WERI-Rb-1 (cell line): ENCODE results near the gene RUSC2.
"Not testable (repeated sequence)": the region's sequence is repeated elsewhere in the genome, so short reads cannot be mapped to it uniquely, and the experiment has no call there.

ENCODE experiments used
- DNase-seq: peaks from one replicate; pipeline ENCODE4 v3.0.0-alpha.2; 2020
- H3K27ac ChIP-seq: fragments of 250-450 bp; sonication (Bioruptor Pico); 2 replicates; pipeline ENCODE4 v1.5.1; 2020; ENCODE audit warnings: mild to moderate bottlenecking, moderate library complexity
- H3K27me3 ChIP-seq: fragments of 250-450 bp; sonication (Bioruptor Pico); 2 replicates; pipeline ENCODE4 v1.5.1; 2021; ENCODE audit warnings: mild to moderate bottlenecking, low read depth, moderate library complexity; ENCODE audit not compliant: insufficient read depth, severe bottlenecking
- H3K36me3 ChIP-seq: fragments of 250-450 bp; sonication (Bioruptor Pico); 2 replicates; pipeline ENCODE4 v1.5.1; 2020; ENCODE audit warnings: mild to moderate bottlenecking, moderate library complexity
- H3K4me3 ChIP-seq: 2 replicates; pipeline ENCODE4 v1.5.1; 2011; ENCODE audit warnings: low read depth, mild to moderate bottlenecking, control low read depth, low read length
- H3K9me3 ChIP-seq: fragments of 250-450 bp; sonication (Bioruptor Pico); 2 replicates; pipeline ENCODE4 v1.5.1; 2021; ENCODE audit warnings: mild to moderate bottlenecking, moderate library complexity; ENCODE audit not compliant: severe bottlenecking
- TF ChIP-seq, protein P1 (sequence below): IDR thresholded peaks from 2 replicates; pipeline ENCODE4 v1.5.1; 2011; ENCODE audit warnings: low read depth, mild to moderate bottlenecking, control low read depth, inconsistent platforms, low read length

RUSC2 gene

DNA sequence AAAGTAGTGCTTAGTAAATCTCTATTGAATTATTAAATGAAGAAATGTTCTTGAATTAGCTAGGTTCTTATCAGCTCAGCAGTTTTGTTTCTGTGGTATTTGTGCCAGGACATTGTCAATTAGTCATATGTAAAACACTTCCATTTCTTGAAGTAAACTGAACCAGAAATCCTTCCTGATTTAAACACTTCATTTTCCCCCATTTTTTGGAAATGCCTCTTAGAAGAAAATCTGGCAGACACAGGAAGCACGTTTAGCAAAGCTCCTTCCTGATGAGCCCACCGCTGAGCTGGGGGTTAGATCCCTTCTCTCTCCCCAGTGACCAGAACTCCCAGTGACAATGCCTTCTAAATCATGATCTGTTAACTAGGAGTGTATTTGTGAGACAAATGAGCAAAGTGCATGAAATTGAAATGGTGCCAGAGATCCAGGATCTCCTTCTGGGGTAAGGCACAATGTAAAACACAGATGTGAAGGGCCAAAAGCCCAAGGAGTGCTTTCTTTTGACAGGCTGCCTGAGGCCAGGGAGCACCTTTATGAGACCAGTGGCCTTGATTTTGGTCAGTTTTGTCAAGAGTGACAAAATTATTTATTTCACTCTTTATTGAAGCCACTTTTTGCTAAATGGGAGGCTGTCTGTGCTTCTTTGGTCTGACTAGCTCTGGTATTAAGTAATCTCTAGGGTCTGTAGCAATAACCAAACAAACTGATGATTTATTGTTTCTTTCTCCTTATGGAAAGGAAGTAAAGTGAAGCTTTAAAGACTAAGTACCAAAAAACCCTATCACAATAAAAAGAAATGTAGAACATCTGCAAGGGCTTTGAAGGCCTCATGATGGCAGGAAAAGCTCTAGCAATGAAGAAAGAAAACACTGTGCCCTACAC is 25.5 kb upstream of the RUSC2 start:
- Histone ChIP-seq H3K36me3 (no peaks in the 10 kb centered on the region), H3K27ac (no peak overlapping the region), H3K27me3 (no peaks in the 10 kb centered on the region), H3K4me3 (no peak overlapping the region), H3K9me3 (peaks cover 15% of the 10 kb centered on the region)
- TF ChIP-seq, protein P1, sequence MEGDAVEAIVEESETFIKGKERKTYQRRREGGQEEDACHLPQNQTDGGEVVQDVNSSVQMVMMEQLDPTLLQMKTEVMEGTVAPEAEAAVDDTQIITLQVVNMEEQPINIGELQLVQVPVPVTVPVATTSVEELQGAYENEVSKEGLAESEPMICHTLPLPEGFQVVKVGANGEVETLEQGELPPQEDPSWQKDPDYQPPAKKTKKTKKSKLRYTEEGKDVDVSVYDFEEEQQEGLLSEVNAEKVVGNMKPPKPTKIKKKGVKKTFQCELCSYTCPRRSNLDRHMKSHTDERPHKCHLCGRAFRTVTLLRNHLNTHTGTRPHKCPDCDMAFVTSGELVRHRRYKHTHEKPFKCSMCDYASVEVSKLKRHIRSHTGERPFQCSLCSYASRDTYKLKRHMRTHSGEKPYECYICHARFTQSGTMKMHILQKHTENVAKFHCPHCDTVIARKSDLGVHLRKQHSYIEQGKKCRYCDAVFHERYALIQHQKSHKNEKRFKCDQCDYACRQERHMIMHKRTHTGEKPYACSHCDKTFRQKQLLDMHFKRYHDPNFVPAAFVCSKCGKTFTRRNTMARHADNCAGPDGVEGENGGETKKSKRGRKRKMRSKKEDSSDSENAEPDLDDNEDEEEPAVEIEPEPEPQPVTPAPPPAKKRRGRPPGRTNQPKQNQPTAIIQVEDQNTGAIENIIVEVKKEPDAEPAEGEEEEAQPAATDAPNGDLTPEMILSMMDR = no peak
- DNase-seq = no peak

DNA sequence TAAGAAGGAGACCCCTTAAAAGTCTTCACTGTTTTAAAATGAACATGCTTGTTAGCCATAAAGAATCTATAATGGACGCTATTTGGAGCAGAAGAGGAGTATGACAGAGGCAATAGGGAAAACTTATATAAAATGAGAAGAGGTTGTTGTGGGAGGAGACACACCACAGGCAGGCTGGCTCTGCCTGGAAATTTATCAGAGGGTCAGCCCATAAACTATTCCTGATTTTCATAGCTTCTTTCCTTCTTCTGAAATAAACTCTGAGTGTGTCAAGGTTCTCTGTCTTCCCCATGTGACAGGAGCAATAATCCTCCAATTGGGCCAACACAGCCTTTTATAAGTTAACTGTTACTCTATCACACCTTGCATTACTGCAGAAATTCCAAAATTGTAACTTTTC is 19.6 kb upstream of the RUSC2 start:
- Histone ChIP-seq H3K9me3 (no peaks in the 10 kb centered on the region), H3K36me3 (no peaks in the 10 kb centered on the region), H3K4me3 (no peak overlapping the region), H3K27me3 (no peaks in the 10 kb centered on the region), H3K27ac (peak overlapping the region; percentile 38; the same call in 1 of the 2 replicates)
- DNase-seq = no peak
- TF ChIP-seq, protein P1 = no peak

DNA sequence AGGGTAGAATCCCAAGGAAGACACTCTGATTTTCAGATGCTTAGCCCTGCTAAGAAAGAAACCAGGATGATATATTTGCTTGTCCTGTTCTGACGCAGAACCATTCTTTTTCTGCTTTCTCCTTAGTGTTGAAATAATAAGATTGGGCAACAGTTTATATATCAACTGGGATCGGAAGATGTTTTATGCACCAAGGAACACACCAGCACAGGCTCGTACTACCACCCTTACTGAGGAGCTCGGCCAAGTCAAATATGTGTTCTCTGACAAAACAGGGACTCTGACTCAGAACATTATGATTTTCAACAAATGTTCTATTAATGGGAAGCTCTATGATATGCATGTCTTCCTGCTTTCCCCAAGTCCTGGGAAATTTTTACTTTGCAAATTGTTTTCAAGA is 19.0 kb upstream of the RUSC2 start:
- no peak overlapping the region for H3K4me3 ChIP-seq
- TF ChIP-seq, protein P1 = no peak
- H3K27me3 ChIP-seq = no peaks in the 10 kb centered on the region
- H3K36me3 ChIP-seq = no peaks in the 10 kb centered on the region
- H3K9me3 ChIP-seq = no peaks in the 10 kb centered on the region
- H3K27ac ChIP-seq = no peak overlapping the region
- no peak for DNase-seq

DNA sequence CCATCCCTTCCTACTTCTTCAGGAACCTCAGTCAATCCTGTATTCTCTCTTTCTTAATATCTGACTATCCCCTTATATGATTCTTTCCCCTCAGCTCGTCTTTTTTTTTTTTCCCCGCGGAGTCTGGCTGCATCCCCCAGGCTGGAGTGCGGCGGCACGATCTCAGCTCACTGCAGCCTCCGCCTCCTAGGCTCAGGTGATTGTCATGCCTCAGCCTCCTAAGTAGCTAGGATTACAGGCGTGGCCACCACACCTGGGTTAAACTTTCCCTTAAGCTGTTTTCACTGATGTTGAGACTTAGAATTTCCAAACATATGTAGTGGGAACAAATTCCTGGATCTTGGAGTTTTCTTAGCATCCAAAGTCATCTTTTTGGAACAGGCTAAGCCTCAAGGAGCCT is 13.3 kb upstream of the RUSC2 start:
- no peak for DNase-seq
- H3K27ac ChIP-seq = no peak overlapping the region
- TF ChIP-seq, protein P1 = no peak
- no peak overlapping the region for H3K4me3 ChIP-seq
- no peaks in the 10 kb centered on the region for H3K36me3 ChIP-seq
- no peaks in the 10 kb centered on the region for H3K27me3 ChIP-seq
- no peaks in the 10 kb centered on the region for H3K9me3 ChIP-seq

DNA sequence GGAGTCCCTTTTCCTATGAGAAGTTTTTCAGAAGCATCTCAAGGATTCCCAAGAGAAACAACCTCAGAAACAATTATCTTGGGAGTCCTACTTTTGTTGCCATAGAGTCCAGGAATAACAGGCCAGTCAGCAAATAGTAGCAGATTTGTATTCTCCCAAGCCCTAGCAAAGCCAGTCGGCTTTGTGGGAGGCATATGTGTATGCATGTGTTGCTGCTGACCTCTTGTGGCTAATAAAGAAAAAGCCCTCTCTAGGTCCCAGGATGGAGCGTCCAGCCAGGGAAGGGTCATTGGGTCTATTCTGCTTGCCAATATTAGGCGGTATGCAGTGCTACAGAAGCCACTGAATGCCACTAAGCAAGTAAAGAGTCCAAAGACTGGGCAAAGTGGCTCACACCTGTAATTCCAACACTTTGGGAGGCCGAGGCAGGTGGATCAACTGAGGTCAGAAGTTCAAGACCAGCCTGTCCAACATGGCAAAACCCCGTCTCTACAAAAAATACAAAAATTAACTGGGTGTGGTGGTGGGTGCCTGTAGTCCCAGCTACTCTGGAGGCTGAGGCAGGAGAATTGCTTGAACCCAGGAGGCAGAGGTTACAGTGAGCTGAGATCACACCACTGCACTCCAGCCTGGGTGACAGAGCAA is 12.6 kb upstream of the RUSC2 start:
- not testable (repeated sequence) for H3K36me3 ChIP-seq, H3K9me3 ChIP-seq, H3K27ac ChIP-seq, H3K4me3 ChIP-seq, H3K27me3 ChIP-seq
- peak; percentile 61 for DNase-seq
- TF ChIP-seq, protein P1 = peak; percentile 86
